ENCODE data around the gene AARS2.

Gene AARS2

GRCh38 chr6:44272529-44272928, 40.6 kb downstream of the AARS2 start:
- no peak for DNase-seq (ENCODE audit: low read depth)
- TF ChIP-seq CTCF (IDR thresholded peaks at IDR 0.05; ENCODE audit: insufficient read depth, low read depth, low read length, missing control alignments), result no peak
- no peak overlapping the region for H3K4me3 ChIP-seq (ENCODE audit: low read depth, low read length)

- no peak for DNase-seq (ENCODE audit: low read depth)
- no peak for TF ChIP-seq CTCF (IDR thresholded peaks at IDR 0.05; ENCODE audit: insufficient read depth, low read depth, low read length, missing control alignments)
- H3K4me3 ChIP-seq (ENCODE audit: low read depth, low read length), result no peak overlapping the region
These were observed 41.2 kb downstream of the AARS2 start for GRCh38 chr6:44271914-44272313.

DNA sequence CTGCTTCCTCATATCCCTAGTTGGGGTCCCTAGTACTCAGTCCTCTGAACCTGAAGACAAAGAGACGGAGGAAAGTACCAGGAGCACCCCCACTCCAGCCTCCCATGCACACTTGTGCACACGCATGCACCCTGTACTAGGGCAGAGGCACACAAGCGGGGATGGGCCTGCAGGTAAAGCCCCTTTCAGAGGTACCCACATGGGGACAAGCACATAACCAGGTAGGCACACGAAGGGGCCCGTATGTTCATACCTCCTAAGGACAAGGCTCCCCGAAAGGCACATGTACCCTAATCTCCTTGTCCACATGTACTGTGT, 41.8 kb downstream of the AARS2 start:
- no peak for DNase-seq (ENCODE audit: low read depth)
- TF ChIP-seq CTCF (IDR thresholded peaks at IDR 0.05; ENCODE audit: insufficient read depth, low read depth, low read length, missing control alignments), result no peak
- no peak overlapping the region for H3K4me3 ChIP-seq (ENCODE audit: low read depth, low read length)

DNA sequence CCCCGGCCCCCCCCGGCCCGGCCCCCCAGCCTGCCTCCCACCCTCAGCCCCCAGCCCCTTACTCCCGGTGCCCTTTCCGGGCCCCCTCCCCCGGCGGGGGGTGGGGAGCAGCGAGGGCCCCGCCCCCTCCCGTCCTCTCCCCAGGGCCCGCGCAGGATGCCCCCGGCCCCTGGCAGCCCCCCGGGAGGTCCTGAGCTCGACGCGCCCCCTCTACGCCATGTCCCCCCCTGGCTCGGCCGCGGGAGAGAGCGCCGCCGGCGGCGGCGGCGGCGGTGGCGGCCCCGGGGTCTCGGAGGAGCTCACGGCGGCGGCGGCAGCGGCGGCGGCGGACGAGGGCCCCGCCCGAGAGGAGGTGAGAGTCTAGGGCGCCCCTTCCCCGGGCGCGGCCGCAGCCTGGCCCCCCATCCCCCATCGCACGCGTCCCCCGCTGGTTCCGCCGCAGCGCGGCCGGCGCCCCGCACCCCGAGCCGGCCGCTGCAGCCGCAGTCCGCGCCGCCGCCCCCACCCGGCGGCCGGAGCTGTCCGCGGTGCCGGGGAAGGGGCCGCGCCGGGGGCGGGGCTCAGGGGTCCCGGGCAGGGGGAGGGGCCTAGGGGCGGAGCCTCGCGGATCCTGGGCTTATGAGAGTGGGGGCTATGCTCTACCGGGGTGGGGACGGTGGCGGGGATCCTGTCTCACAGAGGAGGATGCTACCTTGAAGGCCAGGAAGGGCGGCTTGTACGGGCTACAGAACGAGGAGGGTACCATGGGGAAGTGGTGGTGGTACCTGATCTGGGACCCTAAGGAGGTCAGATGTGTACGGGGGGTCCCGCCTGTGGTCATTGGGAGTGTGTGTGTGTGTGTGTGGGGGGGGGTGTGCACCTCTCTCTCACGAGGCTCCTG, 42.4 kb downstream of the AARS2 start:
- H3K4me3 ChIP-seq (ENCODE audit: low read depth, low read length), result no peak overlapping the region
- TF ChIP-seq CTCF (IDR thresholded peaks at IDR 0.05; ENCODE audit: insufficient read depth, low read depth, low read length, missing control alignments), result no peak

DNA sequence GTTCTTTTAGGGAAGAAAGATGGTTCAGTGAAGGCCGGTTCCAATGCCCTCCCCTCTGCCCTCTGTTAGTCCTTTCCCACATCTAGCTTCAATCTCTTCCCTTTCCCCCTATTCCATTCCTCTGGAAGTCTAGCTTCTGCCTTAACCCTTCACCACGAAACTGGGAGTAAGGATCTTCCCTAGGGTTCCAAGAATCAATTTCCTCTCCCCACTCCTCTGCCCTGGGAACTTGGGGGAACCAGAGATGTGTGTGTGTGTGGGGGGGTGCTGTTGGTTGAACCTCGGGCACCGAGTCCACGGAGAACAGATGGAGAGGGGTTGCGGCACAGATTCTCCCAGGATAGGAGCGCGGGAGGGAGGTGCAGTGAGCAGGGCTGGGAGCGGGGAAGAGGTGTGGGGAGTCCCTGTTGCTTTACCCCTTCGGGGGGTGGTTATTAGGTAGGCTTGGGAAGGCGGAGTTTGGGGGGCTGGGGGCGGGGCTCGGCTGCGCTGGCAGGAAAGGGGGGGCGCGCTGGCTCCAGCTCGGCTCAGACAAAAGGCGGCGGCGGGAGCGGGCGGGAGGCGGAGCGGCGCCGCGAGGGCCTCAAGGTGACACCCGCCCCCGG, 43.1 kb downstream of the AARS2 start, which contains the start of gene TMEM151B:
Gene TMEM151B (plus strand): TSS at position 530 of the 605 bp plus-strand sequence. CDS start 293 bp downstream, outside the sequence.
- H3K4me3 ChIP-seq (ENCODE audit: low read depth, low read length), result no peak within 1 kb of the TSS
- DNase-seq (ENCODE audit: low read depth), result no peak
- no peak for TF ChIP-seq CTCF (IDR thresholded peaks at IDR 0.05; ENCODE audit: insufficient read depth, low read depth, low read length, missing control alignments)

More for the DNA sequence above, 42.4 kb downstream of the AARS2 start:
- DNase-seq (ENCODE audit: low read depth), result no peak

- H3K4me3 ChIP-seq (ENCODE audit: low read depth, low read length), result no peak overlapping the region
- TF ChIP-seq CTCF (IDR thresholded peaks at IDR 0.05; ENCODE audit: insufficient read depth, low read depth, low read length, missing control alignments), result no peak
- no peak for DNase-seq (ENCODE audit: low read depth)
These were observed 43.8 kb downstream of the AARS2 start for GRCh38 chr6:44269178-44269920.
